ENCODE data around the gene EPHA6.

- TF ChIP-seq, protein P1, sequence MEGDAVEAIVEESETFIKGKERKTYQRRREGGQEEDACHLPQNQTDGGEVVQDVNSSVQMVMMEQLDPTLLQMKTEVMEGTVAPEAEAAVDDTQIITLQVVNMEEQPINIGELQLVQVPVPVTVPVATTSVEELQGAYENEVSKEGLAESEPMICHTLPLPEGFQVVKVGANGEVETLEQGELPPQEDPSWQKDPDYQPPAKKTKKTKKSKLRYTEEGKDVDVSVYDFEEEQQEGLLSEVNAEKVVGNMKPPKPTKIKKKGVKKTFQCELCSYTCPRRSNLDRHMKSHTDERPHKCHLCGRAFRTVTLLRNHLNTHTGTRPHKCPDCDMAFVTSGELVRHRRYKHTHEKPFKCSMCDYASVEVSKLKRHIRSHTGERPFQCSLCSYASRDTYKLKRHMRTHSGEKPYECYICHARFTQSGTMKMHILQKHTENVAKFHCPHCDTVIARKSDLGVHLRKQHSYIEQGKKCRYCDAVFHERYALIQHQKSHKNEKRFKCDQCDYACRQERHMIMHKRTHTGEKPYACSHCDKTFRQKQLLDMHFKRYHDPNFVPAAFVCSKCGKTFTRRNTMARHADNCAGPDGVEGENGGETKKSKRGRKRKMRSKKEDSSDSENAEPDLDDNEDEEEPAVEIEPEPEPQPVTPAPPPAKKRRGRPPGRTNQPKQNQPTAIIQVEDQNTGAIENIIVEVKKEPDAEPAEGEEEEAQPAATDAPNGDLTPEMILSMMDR (IDR thresholded peaks at IDR 0.05): peak in 6 of 7 experiments; percentile 31 to 49 (median 36)
- no peak for TF ChIP-seq POLR2A (IDR thresholded peaks at IDR 0.05)
Measured at GRCh38 chr3:97658668-97659285, 844.4 kb downstream of the EPHA6 start.
